Measurements from ENCODE around the gene ARHGAP22. TPM values are rescaled to one million over a fixed set of nuclear protein-coding genes. Genes with fewer than 3 reads are reported as not detected.
"Not testable (repeated sequence)": the region's sequence is repeated elsewhere in the genome, so short reads cannot be mapped to it uniquely, and the experiment has no call there.

The ARHGAP22 gene
- total RNA-seq, 1 donor from 2014 or later, result 3.8 TPM

DNA sequence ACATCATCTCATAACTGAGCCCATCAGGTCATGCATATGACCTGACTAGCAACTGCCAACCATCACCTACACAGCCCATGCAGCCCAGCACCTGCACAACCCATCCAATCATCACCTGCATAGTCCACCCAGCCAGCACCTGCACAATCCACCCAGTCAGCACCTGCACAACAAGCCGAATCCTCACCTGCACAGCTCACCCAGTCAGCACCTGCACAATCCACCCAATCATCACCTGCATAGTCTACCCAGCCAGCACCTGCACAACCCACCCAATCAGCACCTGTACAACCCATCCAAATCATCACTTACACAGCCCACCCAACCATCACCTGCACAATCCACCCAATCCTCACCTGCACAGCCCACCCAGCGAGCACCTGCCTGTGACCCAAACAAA lies 46.4 kb upstream of the ARHGAP22 start:
- no peak for DNase-seq (ENCODE audit: low spot score, unreplicated experiment)
- Mint-ChIP-seq H3K36me3 (ENCODE audit: insufficient read depth) (no peaks in the 10 kb centered on the region), H3K4me3 (ENCODE audit: low read depth) (no peak overlapping the region), H3K27me3 (peaks cover 56% of the 10 kb centered on the region), H3K27ac (no peak overlapping the region), H3K9me3 (ENCODE audit: low read depth) (no peaks in the 10 kb centered on the region), H3K4me1 (ENCODE audit: low read depth) (no peaks in the 10 kb centered on the region)
- TF ChIP-seq, protein P1, sequence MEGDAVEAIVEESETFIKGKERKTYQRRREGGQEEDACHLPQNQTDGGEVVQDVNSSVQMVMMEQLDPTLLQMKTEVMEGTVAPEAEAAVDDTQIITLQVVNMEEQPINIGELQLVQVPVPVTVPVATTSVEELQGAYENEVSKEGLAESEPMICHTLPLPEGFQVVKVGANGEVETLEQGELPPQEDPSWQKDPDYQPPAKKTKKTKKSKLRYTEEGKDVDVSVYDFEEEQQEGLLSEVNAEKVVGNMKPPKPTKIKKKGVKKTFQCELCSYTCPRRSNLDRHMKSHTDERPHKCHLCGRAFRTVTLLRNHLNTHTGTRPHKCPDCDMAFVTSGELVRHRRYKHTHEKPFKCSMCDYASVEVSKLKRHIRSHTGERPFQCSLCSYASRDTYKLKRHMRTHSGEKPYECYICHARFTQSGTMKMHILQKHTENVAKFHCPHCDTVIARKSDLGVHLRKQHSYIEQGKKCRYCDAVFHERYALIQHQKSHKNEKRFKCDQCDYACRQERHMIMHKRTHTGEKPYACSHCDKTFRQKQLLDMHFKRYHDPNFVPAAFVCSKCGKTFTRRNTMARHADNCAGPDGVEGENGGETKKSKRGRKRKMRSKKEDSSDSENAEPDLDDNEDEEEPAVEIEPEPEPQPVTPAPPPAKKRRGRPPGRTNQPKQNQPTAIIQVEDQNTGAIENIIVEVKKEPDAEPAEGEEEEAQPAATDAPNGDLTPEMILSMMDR (IDR thresholded peaks at IDR 0.05; ENCODE audit: unreplicated experiment), result no peak

DNA sequence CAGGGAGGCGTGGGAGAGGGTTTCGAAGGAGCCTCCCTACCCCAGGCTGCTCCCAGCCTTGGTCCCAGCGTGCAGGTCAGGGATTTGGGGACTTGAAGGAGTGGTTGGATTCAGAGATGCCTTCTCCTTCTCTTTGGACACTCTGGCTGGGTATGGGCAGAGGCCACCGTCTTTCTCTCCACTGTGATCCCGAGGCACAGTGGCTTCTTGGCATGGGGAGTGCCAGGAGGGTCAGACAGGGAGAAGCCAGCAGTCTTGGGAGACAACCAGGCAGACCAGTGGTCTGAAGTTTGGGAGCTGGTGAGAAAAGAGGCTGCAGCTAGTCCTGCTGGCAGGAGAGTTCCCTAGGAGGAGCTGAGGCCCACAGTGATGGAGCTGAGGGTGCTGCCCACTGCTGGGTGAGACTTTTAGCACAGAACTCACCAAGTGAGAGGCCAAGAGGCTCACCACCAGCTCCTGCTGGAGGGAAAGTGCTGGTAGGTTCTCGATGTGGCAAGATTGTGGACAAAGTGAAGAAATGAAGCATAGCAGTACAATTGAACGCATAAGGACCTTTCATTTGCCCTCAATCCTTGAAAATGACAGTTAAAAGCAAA lies 44.6 kb upstream of the ARHGAP22 start:
- Mint-ChIP-seq H3K9me3 (ENCODE audit: low read depth) (no peaks in the 10 kb centered on the region), H3K4me1 (ENCODE audit: low read depth) (no peaks in the 10 kb centered on the region), H3K4me3 (ENCODE audit: low read depth) (no peak overlapping the region), H3K27me3 (peaks cover 46% of the 10 kb centered on the region), H3K27ac (no peak overlapping the region), H3K36me3 (ENCODE audit: insufficient read depth) (no peaks in the 10 kb centered on the region)
- TF ChIP-seq, protein P1 (IDR thresholded peaks at IDR 0.05; ENCODE audit: unreplicated experiment), result no peak
- DNase-seq (ENCODE audit: low spot score, unreplicated experiment), result no peak

DNA sequence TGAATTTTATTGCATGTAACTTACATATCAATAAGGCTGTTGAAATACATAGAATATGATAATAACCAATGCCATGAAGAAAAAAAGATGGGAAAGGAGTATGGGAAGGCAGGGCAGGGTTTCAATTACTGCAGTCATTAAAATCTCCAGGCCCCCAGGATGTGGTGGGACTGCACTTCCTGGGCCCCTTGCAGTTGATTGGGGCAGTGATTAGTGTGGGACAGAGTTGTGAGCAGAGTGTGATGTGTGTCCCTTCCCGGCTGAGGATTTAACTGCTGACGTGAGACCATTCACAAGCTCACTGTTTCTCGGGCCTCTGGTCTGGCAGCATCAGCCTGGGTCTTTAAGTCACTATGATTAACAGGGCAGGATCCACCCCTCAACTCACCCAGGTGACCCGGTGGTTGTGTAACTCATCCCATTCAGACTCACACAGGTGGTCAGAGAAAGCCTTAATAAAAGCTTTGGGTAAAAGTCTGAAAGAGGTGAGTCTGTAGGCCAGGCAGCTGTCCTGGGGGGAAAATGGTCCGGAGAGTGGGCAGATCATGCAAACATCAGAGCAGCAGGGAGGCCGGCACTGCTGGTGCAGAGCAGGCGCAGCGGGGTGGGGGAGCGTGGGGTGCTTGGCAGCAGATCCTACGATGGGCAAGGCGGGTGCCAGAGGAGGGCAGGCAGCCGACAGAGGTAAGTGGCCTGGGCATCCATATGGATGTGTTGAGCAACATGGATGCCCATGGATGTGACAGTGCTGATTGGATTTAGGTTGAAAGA lies 43.5 kb upstream of the ARHGAP22 start:
- no peak overlapping the region for H3K27ac Mint-ChIP-seq
- H3K27me3 Mint-ChIP-seq, result peaks cover 39% of the 10 kb centered on the region
- no peaks in the 10 kb centered on the region for H3K36me3 Mint-ChIP-seq (ENCODE audit: insufficient read depth)
- no peaks in the 10 kb centered on the region for H3K4me1 Mint-ChIP-seq (ENCODE audit: low read depth)
- H3K4me3 Mint-ChIP-seq (ENCODE audit: low read depth), result no peak overlapping the region
- DNase-seq (ENCODE audit: low spot score, unreplicated experiment), result no peak
- TF ChIP-seq, protein P1 (IDR thresholded peaks at IDR 0.05; ENCODE audit: unreplicated experiment), result no peak
- no peaks in the 10 kb centered on the region for H3K9me3 Mint-ChIP-seq (ENCODE audit: low read depth)

GRCh38 chr10:48647073-48647472 lies 42.2 kb upstream of the ARHGAP22 start:
- not testable (repeated sequence) for H3K4me1 Mint-ChIP-seq (ENCODE audit: low read depth); H3K36me3 Mint-ChIP-seq (ENCODE audit: insufficient read depth); DNase-seq (ENCODE audit: low spot score, unreplicated experiment); H3K9me3 Mint-ChIP-seq (ENCODE audit: low read depth); H3K27ac Mint-ChIP-seq; H3K4me3 Mint-ChIP-seq (ENCODE audit: low read depth)
- H3K27me3 Mint-ChIP-seq, result peaks cover 34% of the 10 kb centered on the region

DNA sequence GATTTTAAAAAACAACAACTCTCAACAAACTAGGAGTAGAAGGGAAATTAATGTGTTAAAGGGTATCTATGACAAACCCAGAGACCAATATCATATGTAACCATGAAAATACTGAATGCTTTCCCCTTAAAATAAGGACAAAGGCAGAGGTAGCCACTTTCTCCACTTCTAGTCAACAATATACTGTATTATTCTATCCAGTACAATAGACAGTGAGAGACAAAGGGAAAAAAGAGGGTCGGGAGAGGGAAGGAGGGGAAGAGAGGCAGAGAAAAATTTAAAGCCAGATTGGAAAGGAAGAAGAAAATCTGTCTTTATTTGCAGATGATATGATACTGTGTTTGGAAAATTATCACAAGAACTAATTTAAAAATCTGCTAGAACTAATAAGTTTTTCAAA lies 40.7 kb upstream of the ARHGAP22 start:
- peaks cover 9% of the 10 kb centered on the region for H3K9me3 Mint-ChIP-seq (ENCODE audit: low read depth)
- H3K4me3 Mint-ChIP-seq (ENCODE audit: low read depth), result no peak overlapping the region
- TF ChIP-seq, protein P1 (IDR thresholded peaks at IDR 0.05; ENCODE audit: unreplicated experiment), result no peak
- DNase-seq (ENCODE audit: low spot score, unreplicated experiment), result no peak
- H3K27ac Mint-ChIP-seq, result no peak overlapping the region
- no peaks in the 10 kb centered on the region for H3K4me1 Mint-ChIP-seq (ENCODE audit: low read depth)
- no peaks in the 10 kb centered on the region for H3K36me3 Mint-ChIP-seq (ENCODE audit: insufficient read depth)
- peaks cover 23% of the 10 kb centered on the region for H3K27me3 Mint-ChIP-seq

GRCh38 chr10:48641099-48641690 lies 36.3 kb upstream of the ARHGAP22 start:
- H3K27me3 Mint-ChIP-seq; H3K36me3 Mint-ChIP-seq (ENCODE audit: insufficient read depth); H3K4me3 Mint-ChIP-seq (ENCODE audit: low read depth); DNase-seq (ENCODE audit: low spot score, unreplicated experiment); H3K4me1 Mint-ChIP-seq (ENCODE audit: low read depth); H3K27ac Mint-ChIP-seq: not testable (repeated sequence)
- peaks cover 11% of the 10 kb centered on the region for H3K9me3 Mint-ChIP-seq (ENCODE audit: low read depth)
